HG03066 (cell line): ENCODE data around the gene ANKRD24.
"Not testable (repeated sequence)": the region's sequence is repeated elsewhere in the genome, so short reads cannot be mapped to it uniquely, and the experiment has no call there.

Experiments
- ATAC-seq: cut with Tn5 transposase; IDR thresholded peaks from one replicate; pipeline ENCODE4 v1.9.1; 2021; ENCODE audit warnings: low read depth; ENCODE audit not compliant: unreplicated experiment

The ANKRD24 gene

GRCh38 chr19:4197625-4198466 is 15.4 kb downstream of the ANKRD24 start:
- ATAC-seq, result no peak

- no peak for ATAC-seq
These were observed 16.1 kb downstream of the ANKRD24 start for GRCh38 chr19:4198467-4199126.

- no peak for ATAC-seq
These were observed 17.3 kb downstream of the ANKRD24 start for GRCh38 chr19:4199699-4200293.

- no peak for ATAC-seq
These were observed 18.6 kb downstream of the ANKRD24 start for GRCh38 chr19:4200940-4201542.

DNA sequence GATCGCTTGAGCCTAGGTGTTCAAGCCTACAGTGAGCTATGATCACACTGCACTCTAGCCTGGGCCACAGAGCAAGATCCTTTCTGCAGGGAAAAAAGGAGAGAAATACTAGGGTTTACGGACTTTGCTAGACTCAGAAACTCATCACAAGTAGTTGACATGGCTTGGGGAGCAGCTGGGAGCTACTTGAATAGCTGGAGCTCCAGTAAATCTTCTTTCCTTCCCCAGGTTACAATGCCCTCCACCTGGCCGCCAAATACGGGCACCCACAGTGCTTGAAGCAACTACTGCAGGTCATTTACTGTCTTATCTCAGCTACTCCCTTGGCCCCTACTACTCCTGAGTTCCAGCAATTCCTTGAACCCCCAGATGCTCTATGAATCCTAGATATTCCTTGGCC is 19.3 kb downstream of the ANKRD24 start:
- ATAC-seq, result no peak

DNA sequence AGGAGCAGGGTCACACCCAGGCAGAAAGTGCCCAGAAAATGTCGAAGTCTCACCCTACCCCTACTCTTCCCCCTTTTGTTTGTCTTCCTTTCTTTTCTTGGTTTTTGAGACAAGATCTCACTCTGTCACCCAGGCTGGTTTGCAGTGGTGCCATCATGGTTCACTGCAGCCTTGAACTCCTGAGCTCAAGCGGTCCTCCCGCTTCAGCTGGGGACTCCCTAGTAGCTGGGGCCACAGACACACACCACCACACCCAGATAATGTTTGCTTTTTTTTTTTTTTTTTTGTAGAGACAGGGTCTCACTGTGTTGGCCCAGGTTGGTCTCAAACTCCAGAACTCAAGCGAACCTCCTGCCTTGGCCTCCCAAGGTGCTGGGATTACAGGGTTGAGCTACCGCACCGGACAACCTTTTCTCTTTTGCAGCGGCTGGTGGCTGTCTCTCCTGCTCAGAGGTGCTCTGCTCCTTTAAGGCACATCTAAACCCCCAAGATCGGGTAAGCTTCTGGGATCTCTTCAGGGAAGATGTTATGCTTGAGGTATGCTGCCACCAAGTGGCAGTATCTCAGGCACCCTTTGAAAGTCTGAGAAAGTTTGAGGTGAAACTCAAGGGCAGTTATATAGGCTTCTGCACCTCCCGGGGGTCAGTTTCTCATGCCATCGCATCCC is 24.5 kb downstream of the ANKRD24 start:
- no peak for ATAC-seq

DNA sequence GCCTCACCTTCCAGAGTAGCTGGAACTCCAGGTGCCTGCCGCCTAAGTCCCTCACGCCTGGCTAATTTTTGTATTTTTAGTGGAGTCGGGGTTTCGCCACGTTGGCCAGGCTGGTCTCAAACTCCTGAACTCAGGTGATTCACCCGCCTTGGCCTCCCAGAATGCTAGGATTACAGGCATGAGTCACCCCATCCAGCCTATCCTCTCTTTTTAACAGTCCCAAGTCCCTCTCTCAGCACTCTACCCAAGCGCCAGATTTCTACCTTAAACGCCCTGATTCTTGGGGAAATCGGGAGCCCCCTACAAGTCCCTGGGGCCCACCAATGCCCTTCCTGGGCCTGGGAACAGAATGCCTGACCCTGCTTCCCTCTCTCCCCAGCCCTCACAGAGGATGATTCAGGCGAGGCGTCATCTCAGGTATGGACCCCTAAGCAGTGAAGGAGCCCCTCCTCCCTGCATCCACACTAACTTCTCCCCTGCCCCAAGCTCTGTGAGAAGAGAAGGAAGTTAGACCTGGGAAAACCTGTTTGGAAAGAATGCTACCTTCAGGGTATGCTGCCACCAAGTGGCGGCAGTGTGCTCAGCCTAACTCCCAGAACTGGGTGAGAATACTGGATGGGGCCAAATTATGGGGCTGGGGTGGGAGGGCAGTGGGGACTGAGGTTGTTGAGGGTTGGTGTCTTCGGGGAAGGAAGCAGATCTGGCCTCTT is 26.1 kb downstream of the ANKRD24 start:
- ATAC-seq, result no peak

DNA sequence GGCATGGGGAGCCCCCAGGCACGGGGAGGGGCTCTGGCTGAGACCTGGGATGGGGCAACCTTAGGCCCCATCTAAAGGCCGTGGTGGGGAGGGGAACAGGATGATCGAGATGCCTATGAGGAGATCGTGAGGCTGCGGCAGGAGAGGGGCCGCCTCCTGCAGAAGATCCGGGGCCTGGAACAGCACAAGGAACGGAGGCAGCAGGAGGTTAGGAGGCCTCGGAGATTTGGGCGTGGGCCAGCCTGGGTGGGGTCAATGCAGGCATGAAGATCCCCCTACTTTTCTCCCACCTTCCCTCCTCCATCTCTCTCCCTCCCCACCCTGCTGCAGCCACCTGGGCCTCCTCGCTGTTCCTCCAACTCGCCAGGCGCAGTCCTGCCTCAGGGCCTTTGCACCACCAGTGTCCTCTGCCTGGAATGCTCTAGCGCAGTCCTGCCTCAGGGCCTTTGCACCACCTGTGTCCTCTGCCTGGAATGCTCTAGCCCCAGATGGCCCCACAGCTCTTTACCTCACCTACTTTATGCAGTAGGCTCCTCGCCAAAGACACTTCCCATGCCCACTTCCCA is 27.8 kb downstream of the ANKRD24 start:
- no peak for ATAC-seq

GRCh38 chr19:4213116-4213515 is 30.6 kb downstream of the ANKRD24 start:
- no peak for ATAC-seq

DNA sequence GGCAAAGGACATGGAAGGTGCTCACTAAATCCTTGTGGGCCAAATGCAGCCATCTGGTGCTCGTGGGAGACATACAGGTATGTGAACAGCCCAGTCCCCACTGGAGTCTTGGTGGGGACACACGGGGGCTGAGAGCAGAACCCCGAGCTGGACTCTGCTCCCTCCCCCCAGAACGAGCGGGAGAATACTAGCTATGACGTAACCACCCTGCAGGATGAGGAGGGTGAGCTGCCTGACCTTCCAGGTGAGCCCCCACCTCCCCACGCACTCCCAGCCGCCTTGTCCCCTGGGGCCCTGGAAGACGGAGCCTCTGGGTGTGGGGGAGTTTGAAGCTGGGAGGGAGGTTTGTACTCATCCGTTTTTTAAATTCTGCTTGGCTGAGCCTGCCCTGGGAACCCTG is 33.3 kb downstream of the ANKRD24 start:
- no peak for ATAC-seq

DNA sequence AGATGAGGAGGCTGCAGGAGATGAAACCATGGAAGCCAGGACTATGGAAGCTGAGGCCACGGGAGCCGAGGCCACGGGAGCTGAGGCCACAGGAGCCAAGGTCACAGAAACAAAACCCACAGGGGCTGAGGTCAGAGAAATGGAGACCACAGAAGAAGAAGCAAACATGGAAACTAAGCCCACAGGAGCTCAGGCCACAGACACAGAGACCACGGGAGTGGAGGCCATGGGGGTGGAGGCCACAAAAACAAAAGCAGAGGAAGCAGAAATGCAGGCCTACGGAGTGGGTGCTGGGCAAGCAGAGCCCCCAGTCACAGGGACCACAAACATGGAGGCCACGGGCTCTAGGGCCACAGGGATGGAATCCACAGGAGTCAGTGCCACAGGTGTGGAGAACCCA is 34.4 kb downstream of the ANKRD24 start:
- ATAC-seq, result no peak

DNA sequence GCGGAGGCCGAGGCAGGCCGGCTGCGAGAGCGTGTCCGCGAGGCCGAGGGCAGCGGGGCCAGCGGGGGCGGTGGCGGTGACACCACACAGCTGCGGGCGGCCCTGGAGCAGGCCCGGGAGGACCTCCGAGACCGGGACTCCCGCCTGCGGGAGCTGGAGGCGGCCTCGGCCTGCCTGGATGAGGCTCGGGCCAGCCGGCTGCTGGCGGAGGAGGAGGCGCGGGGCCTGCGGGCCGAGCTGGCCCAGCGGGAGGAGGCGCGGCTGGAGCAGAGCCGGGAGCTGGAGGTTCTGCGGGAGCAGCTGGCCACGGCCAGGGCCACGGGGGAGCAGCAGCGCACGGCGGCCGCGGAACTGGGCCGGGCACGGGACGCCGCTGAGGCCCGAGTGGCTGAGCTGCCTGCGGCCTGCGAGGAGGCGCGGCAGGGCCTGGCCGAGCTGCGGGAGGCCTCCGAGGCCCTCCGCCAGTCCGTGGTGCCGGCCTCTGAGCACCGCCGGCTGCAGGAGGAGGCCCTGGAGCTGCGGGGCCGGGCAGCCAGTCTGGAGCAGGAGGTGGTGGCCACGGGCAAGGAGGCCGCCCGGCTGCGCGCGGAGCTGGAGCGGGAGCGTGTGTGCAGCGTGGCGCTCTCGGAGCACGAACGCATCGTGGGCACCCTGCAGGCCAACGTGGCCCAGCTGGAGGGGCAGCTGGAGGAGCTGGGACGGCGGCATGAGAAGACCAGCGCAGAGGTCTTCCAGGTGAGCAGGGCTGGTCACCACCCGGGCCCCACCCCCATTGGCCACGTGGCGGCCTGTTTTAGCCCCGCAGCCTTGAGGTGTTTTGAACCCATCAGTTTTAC is 35.2 kb downstream of the ANKRD24 start:
- no peak for ATAC-seq

- ATAC-seq, result not testable (repeated sequence)
These were observed 36.0 kb downstream of the ANKRD24 start for GRCh38 chr19:4218523-4218922.

DNA sequence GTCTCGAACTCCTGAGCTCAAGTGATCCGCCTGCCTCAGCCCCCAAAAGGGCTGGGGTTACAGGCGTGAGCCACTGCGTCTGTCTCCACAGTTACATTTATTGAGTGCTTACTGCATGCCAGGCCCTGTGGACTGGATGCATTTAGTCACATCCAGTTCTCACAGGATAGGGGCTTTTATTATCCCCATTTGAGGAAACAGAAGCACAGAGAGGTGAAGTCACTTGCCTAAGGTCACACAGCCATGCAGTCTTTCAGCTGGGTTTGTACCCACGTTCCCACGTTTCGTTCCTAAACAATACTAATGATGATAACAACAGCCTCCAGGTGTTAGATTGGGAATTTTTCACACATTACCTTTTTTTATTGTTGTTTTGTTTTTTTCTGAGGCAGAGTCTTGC is 37.7 kb downstream of the ANKRD24 start:
- ATAC-seq, result no peak

GRCh38 chr19:4224470-4224869 is 42.0 kb downstream of the ANKRD24 start:
- no peak for ATAC-seq

GRCh38 chr19:4225885-4226284 is 43.4 kb downstream of the ANKRD24 start:
- ATAC-seq, result no peak

GRCh38 chr19:4227771-4228170 is 45.3 kb downstream of the ANKRD24 start:
- ATAC-seq, result no peak

GRCh38 chr19:4228765-4229178 is 46.3 kb downstream of the ANKRD24 start:
- ATAC-seq, result no peak
